MM.1S (cell line): ENCODE results near the gene OR8D4.

Experiments used
- CTCF ChIP-seq: fragments of 300-600 bp; sonication (generic); IDR thresholded peaks from 2 replicates; pipeline ENCODE4 v1.5.1; 2016; ENCODE audit warnings: antibody characterized with exemption, low read length, mixed read lengths
- EZH2phosphoT487 ChIP-seq: fragments of 300-600 bp; sonication (generic); IDR thresholded peaks from 2 replicates; pipeline ENCODE4 v1.6.1; 2018; ENCODE audit warnings: antibody characterized with exemption, low read length

DNA sequence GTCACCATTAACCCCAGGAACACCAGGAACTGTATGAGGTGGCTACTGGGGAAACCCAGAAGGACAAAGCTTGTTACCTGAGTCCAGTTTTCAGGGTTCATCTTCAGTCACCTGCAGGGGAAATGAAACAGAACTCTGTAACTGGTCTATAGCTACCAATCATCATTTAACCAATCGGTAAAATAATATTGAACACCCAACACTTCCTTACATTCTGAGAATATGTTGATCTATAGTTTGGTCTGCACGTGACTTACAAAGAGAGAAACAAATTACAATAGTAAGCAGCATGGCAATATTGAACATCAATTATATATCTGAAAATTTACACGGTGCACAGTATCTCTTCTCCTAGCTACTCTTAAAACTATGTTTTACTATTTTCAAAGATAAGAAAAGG, 41.8 kb downstream of the OR8D4 start, which contains the start of gene OR6T1:
- no peak for TF ChIP-seq CTCF
- TF ChIP-seq EZH2phosphoT487, result no peak
